Hepatocyte (in vitro differentiated cells): Measurements from ENCODE around the gene DBR1. TPM values are rescaled to one million over a fixed set of nuclear protein-coding genes. Genes with fewer than 3 reads are reported as not detected.
A peak's percentile ranks its signal among the peaks of the same experiment; 100 is the strongest.

Experiments
- DNase-seq: peaks from one replicate; pipeline ENCODE4 v3.0.0-alpha.2; 2016; ENCODE audit warnings: low spot score
- H2AFZ ChIP-seq: fragments of 200-600 bp; sonication (generic); 2 replicates; pipeline ENCODE4 v1.6.0; 2016; ENCODE audit warnings: antibody characterized with exemption, mild to moderate bottlenecking
- H3K27ac ChIP-seq: fragments of 200-600 bp; sonication (generic); 2 replicates; pipeline ENCODE4 v1.5.1; 2016; ENCODE audit warnings: mild to moderate bottlenecking
- H3K27me3 ChIP-seq: fragments of 200-600 bp; sonication (generic); 2 replicates; pipeline ENCODE4 v1.6.1; 2016
- H3K36me3 ChIP-seq: fragments of 200-600 bp; sonication (generic); replicated peaks from 2 replicates; pipeline ENCODE4 v1.5.1; 2016; ENCODE audit warnings: low read depth; ENCODE audit not compliant: insufficient read depth
- H3K4me1 ChIP-seq: fragments of 200-600 bp; sonication (generic); 2 replicates; pipeline ENCODE4 v1.5.1; 2016; ENCODE audit warnings: mild to moderate bottlenecking, moderate library complexity; ENCODE audit not compliant: insufficient read depth
- H3K4me2 ChIP-seq: fragments of 200-600 bp; sonication (generic); 2 replicates; pipeline ENCODE4 v1.6.0; 2016
- H3K4me3 ChIP-seq: fragments of 200-600 bp; sonication (generic); 2 replicates; pipeline ENCODE4 v1.5.1; 2016; ENCODE audit warnings: mild to moderate bottlenecking
- H3K79me2 ChIP-seq: fragments of 200-600 bp; sonication (generic); 2 replicates; pipeline ENCODE4 v1.6.0; 2017; ENCODE audit warnings: mild to moderate bottlenecking
- H3K9me2 ChIP-seq: fragments of 200-600 bp; sonication (generic); replicated peaks from 2 replicates; pipeline ENCODE4 v1.6.0; 2017; ENCODE audit warnings: mild to moderate bottlenecking; ENCODE audit not compliant: insufficient read depth
- H3K9me3 ChIP-seq: fragments of 200-600 bp; sonication (generic); 2 replicates; pipeline ENCODE4 v1.5.1; 2016; ENCODE audit warnings: low read depth, mild to moderate bottlenecking
- H4K20me1 ChIP-seq: fragments of 200-600 bp; sonication (generic); 2 replicates; pipeline ENCODE4 v1.6.0; 2016; ENCODE audit warnings: mild to moderate bottlenecking; ENCODE audit not compliant: insufficient read depth, poor library complexity, severe bottlenecking
- EZH2 ChIP-seq: fragments of 200-600 bp; sonication (generic); IDR thresholded peaks from 2 replicates; pipeline ENCODE4 v1.6.1; 2016; ENCODE audit warnings: antibody characterized with exemption, mild to moderate bottlenecking, borderline replicate concordance
- EZH2phosphoT487 ChIP-seq: fragments of 200-600 bp; sonication (generic); IDR thresholded peaks from one replicate; pipeline ENCODE4 v1.6.1; 2018; ENCODE audit warnings: antibody characterized with exemption, mild to moderate bottlenecking, low read depth, moderate library complexity; ENCODE audit not compliant: unreplicated experiment, severe bottlenecking
- WGBS: methylation state at CpG from one replicate; pipeline ENCODE4 v1.1.6; 2016; ENCODE audit warnings: low lambda C conversion rate; ENCODE audit errors: missing lambda C conversion rate; 5-methylcytosine and 5-hydroxymethylcytosine counted together
- polyA plus RNA-seq: library from polyadenylated mRNA; unstranded; fragments of >200 nt; fragmentation: Nextera tagmentation; extraction: Ambion mirVana; gene quantifications from 2 replicates; pipeline ENCODE4 v1.2.1, GENCODE V29; 2016
- total RNA-seq: library from RNA; depleted of rRNA; stranded (reverse); fragments of >200 nt; gene quantifications from 2 replicates; pipeline ENCODE4 v1.2.3, GENCODE V29; 2014
- TF ChIP-seq, protein P1 (sequence below): fragments of 200-600 bp; sonication (generic); IDR thresholded peaks from 2 replicates; pipeline ENCODE4 v1.5.1; 2016; ENCODE audit warnings: antibody characterized with exemption, mild to moderate bottlenecking; ENCODE audit not compliant: poor library complexity

DBR1 gene
- total and polyA plus RNA-seq, 2 experiments from 2014 or later: 8.6 to 13.8 TPM

DNA sequence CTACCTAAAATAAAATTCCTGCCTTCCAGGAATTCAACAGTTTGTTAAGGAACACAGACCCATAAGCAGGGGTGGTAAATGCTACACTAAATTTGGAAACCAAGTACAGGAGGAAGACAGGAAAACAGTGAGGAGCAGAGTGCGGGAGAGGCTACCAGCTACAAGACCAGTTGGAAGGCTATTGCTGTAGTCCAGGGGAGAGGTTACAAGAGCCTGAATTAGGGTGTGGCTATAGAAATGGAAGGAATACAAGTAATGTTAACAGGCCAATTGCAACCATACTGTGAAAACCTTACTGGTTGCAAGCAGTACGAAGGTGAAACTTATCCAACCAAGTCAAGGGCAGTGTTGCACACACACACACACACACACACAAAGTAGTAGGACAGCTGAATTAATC, 11.5 kb upstream of the DBR1 start:
- no peaks in the 10 kb centered on the region for H3K9me2 ChIP-seq
- peak; percentile 9 for DNase-seq

DNA sequence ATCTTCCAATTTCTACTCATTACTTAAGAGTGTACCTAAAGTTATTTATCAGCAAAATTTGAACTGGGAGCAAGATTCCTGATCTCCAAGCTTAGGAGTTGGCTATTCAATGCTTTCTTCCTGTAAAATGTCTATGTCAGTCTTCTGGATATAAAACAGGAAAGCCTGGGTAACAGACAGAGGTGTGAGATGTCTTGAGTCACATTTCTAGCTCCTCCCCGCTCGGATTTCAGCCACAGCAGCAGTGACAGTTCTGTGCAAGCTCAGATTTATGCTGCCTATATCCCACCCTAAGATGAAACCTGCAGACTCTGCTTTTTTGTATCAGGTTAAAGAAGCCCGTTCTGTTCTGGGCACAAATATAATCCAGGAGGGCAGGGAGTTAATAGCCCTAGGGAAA, 10.3 kb upstream of the DBR1 start:
- WGBS: 31% methylated on average over 3 of the region's 3 CpGs

More for the DNA sequence above, 11.5 kb upstream of the DBR1 start:
- Histone ChIP-seq H3K4me3 (no peak overlapping the region), H3K4me1 (peaks cover 10% of the 10 kb centered on the region), H3K4me2 (peak overlapping the region; percentile 73), H2AFZ (peak overlapping the region; percentile 64), H3K79me2 (peaks cover 31% of the 10 kb centered on the region), H3K36me3 (no peaks in the 10 kb centered on the region), H3K27ac (no peak overlapping the region), H3K27me3 (no peaks in the 10 kb centered on the region), H4K20me1 (peaks cover 10% of the 10 kb centered on the region), H3K9me3 (no peaks in the 10 kb centered on the region)
- no peak for TF ChIP-seq EZH2phosphoT487
- TF ChIP-seq EZH2: no peak
- TF ChIP-seq, protein P1, sequence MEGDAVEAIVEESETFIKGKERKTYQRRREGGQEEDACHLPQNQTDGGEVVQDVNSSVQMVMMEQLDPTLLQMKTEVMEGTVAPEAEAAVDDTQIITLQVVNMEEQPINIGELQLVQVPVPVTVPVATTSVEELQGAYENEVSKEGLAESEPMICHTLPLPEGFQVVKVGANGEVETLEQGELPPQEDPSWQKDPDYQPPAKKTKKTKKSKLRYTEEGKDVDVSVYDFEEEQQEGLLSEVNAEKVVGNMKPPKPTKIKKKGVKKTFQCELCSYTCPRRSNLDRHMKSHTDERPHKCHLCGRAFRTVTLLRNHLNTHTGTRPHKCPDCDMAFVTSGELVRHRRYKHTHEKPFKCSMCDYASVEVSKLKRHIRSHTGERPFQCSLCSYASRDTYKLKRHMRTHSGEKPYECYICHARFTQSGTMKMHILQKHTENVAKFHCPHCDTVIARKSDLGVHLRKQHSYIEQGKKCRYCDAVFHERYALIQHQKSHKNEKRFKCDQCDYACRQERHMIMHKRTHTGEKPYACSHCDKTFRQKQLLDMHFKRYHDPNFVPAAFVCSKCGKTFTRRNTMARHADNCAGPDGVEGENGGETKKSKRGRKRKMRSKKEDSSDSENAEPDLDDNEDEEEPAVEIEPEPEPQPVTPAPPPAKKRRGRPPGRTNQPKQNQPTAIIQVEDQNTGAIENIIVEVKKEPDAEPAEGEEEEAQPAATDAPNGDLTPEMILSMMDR: no peak
- 53% methylated on average over 2 of the region's 2 CpGs for WGBS

DNA sequence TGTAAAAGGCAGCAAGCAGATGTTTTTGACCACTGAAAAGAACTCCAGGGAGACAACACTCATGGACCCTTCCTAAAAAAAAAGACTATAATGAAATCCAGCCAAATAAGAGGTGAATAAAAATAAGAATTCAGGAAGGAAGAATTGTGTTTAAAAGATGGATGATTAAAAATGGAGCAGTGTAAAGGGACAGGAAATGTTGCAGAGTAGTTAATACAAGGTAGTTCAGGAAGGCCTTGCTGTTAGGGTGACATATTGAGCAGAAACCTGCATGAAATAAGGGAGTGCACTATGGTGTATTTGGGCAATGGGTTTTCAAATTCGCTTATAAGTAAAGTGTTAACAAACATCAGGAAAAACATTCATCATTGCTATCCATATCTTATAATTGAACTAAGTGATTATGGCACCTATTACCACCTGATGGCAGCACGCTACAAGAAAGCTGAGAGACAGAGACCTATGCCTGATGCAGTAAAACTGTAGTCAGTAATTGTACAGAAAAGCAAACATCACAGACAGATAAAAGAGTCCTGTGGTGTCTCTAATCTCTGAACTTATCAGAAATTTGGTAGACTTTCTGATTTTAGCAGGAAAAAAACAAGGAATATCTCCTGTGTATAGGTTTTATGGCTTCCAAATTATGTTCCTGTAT, 5.8 kb upstream of the DBR1 start:
- no peaks in the 10 kb centered on the region for H3K27me3 ChIP-seq
- H2AFZ ChIP-seq: no peak overlapping the region
- H3K9me3 ChIP-seq: no peaks in the 10 kb centered on the region
- H3K27ac ChIP-seq: no peak overlapping the region
- no peaks in the 10 kb centered on the region for H3K9me2 ChIP-seq
- WGBS: 8% methylated on average over 2 of the region's 2 CpGs
- H3K4me3 ChIP-seq: no peak overlapping the region
- no peaks in the 10 kb centered on the region for H3K4me1 ChIP-seq
- no peaks in the 10 kb centered on the region for H3K79me2 ChIP-seq
- no peaks in the 10 kb centered on the region for H3K36me3 ChIP-seq
- H3K4me2 ChIP-seq: no peak overlapping the region
- peak; percentile 60 for DNase-seq
- TF ChIP-seq, protein P1: peak; percentile 57
- no peak for TF ChIP-seq EZH2phosphoT487
- no peaks in the 10 kb centered on the region for H4K20me1 ChIP-seq

More for the DNA sequence above, 10.3 kb upstream of the DBR1 start:
- no peak overlapping the region for H3K4me2 ChIP-seq
- no peaks in the 10 kb centered on the region for H3K27me3 ChIP-seq
- H3K9me3 ChIP-seq: no peaks in the 10 kb centered on the region
- no peaks in the 10 kb centered on the region for H3K9me2 ChIP-seq
- peaks cover 19% of the 10 kb centered on the region for H3K79me2 ChIP-seq
- H2AFZ ChIP-seq: no peak overlapping the region
- TF ChIP-seq, protein P1: no peak
- TF ChIP-seq EZH2phosphoT487: no peak
- TF ChIP-seq EZH2: no peak
- no peak overlapping the region for H3K27ac ChIP-seq
- peak; percentile 26 for DNase-seq
- H3K4me1 ChIP-seq: peaks cover 10% of the 10 kb centered on the region
- no peaks in the 10 kb centered on the region for H3K36me3 ChIP-seq
- H4K20me1 ChIP-seq: peaks cover 3% of the 10 kb centered on the region
- no peak overlapping the region for H3K4me3 ChIP-seq
